Posterior cingulate gyrus (tissue), 11 donors: ENCODE data around the gene RAPGEF1.
A peak's percentile ranks its signal among the peaks of the same experiment; 100 is the strongest.

Experiments used
- DNase-seq, 10 donors: peaks; one replicate each; pipeline versions ENCODE4 v3.0.0 to v3.0.0-alpha.2; 2020 to 2021; ENCODE audit warnings: mixed read lengths in 3 of 10
- intact Hi-C: fragments of 100-400 bp; cut with DNase I; formaldehyde crosslinking; loops from one replicate; pipeline ENCODE4 v1.15.1; 2023

RAPGEF1 gene

DNA sequence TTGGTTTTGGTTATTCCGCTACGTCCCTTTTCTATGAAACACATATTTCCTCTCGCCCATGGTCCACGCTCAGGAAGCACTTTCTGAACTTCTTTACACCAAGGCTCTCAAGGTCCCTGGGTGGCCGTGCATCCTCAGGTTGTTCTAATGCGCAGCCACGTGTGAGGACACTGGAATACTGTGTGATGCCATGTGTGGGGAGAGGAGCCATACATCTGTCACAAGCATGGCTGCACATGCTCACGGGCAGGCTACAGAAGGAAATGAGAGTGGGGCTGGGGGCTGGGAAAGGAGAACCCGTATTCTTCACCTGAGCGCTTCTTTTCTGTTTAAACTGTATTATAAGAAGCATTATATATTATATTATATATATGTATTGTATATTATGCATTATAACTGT is 157.8 kb downstream of the RAPGEF1 start:
- DNase-seq, result peak in 1 of 10 donors; percentile 81
- intact Hi-C loops, result no loop called here

DNA sequence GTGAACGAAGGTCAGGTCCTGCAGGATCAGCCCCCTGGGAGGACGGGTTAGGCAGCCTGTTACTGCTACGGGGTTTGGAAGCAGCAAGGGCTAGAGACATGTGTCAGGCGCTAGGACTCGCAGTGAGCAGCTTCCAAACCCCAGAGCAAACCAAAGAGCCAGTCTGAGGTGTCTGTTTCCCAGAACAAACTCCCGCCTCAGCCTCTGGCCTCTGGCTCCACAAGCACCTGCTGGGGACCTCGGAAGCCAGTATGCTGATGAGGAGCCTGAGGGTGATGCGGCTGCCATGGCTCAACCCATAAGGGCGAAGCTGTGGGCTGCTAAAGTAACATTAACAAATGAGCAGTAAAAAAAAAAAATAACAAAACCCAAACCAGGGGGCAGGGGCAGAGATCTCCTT is 159.5 kb downstream of the RAPGEF1 start:
- DNase-seq, result peak in 1 of 10 donors; percentile 46

DNA sequence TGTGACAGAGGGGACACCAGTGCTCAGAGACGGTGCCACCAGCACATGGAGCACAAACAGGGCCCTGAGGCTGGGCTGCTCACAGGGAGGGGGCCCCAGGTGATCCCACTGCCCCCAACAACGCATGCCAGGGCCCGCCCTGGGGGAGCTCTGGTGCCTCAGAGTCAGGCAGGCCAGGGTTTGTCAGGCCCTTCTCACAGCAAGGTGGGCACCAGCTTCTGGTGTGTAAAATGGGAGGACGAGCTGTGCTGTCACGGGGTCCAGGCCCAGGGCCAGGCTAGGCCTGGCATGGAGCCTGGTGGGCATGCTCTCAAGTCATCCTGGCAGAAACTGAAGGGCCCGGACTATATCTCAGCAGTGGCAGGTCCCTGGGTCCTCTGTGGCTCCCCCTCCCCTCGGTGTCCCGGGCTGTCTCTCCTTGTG is 160.1 kb downstream of the RAPGEF1 start:
- peak in 2 of 10 donors; percentile 33 to 79 for DNase-seq
- intact Hi-C loops, result no loop called here

More for the DNA sequence above, 159.5 kb downstream of the RAPGEF1 start:
- intact Hi-C loops, result no loop called here

DNA sequence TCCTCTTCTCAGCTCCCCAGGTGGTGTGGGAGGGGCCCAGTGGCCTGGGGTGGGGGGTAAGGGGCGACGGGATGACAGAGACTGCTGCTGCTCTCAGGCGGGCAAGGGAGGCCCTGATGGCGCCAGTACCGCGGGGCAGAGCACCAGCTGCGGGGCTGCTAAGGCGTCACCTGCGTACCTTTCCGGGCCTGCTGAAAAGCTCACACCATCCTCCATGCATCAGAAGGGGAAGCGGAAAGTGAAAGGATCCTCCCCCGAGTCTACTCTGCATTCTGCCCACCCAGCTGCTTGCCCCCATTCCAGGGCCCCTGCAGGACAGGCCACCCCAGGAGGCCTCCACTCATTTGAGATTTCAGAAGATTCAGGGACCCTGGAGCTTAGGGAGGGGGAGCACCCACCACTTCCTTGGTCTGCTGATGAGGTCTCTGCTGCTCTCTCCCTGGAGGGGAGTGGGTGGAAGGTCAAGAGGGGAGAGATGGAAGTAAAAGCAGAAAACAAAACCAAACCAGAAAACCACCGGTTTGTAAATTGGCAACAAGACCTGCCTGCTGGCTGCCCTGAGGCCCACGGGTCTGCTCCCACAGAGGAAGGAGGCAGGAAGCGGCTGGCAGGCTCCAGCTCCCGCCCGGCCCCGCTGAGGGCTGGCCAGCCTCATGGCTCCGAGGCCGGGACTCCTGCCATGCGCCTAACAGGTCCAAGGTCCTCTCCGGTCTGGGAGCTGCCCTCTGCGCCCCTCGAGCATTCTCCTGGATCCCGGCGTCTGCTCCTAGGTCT is 161.0 kb downstream of the RAPGEF1 start:
- DNase-seq, result peak in 3 of 10 donors; percentile 34 to 87 (median 79)
- intact Hi-C loops, result no loop called here

DNA sequence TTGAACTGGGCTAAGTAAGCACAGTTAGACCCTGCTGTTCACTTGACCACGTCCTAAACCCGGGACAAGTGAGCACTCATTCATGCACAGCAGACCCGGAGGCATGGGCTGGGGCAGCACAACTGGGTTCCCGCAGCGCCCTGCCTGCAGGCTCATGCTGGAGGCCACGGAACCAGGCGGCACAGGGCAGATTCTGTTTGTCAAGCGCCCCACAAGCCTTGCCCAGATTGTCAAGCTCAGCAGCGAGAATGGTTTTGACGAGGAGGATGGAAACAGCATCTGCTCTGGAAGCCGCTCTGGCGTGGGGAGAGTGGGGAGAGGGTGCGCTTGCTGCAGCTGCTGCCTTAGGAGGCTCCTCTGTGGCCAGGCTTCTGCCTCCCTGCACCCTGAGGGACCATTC is 161.9 kb downstream of the RAPGEF1 start:
- DNase-seq, result peak in 2 of 10 donors; percentile 81 to 85
- intact Hi-C loops, result no loop called here

DNA sequence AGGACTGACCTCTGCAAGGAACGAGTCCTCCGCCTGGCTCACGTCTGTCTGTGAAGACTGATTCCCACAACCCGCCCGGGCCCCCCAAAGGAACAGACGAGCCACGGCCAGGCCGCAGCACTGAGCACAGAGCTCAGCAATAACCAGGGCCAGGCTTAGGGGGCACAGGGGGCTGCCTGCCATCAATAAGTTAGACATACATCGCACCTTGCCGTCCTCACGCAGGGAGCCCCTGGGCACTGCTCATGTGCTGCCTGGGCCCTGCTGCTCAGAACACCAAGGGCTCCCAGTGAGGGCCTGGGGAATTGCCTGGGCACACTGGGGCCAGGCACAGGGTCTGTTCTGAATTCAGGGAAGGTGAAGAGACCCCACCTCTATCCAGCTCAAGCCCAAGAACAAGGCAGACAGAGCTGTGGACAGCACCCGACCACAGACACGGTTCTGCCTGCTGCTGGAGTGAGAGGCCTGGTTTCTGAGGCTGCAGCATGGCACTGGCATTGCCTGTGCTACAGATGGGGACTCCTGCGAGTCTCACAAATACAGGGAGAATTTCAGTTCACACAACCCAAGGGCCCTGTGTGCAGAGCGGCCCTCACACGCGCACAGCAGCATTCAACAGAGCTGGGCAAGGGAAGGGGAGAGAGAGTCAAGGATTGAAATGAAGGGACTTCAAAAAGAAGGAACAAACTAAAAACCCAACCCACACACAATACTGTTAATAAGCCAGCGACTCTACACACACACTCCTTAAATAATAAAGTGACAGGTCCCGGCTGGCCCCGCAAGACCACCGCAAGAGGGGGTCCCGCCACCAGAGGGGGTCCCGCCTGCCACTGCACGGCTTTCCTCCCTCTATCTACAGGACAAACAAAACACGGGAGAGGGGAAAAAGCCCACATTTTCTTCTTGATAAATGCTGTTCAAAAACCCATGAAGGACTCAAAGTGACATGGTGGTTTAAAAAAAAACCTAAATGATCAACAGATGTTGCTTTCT is 162.6 kb downstream of the RAPGEF1 start:
- DNase-seq, result peak in 2 of 10 donors; percentile 52 to 69
- intact Hi-C loops, result no loop called here

DNA sequence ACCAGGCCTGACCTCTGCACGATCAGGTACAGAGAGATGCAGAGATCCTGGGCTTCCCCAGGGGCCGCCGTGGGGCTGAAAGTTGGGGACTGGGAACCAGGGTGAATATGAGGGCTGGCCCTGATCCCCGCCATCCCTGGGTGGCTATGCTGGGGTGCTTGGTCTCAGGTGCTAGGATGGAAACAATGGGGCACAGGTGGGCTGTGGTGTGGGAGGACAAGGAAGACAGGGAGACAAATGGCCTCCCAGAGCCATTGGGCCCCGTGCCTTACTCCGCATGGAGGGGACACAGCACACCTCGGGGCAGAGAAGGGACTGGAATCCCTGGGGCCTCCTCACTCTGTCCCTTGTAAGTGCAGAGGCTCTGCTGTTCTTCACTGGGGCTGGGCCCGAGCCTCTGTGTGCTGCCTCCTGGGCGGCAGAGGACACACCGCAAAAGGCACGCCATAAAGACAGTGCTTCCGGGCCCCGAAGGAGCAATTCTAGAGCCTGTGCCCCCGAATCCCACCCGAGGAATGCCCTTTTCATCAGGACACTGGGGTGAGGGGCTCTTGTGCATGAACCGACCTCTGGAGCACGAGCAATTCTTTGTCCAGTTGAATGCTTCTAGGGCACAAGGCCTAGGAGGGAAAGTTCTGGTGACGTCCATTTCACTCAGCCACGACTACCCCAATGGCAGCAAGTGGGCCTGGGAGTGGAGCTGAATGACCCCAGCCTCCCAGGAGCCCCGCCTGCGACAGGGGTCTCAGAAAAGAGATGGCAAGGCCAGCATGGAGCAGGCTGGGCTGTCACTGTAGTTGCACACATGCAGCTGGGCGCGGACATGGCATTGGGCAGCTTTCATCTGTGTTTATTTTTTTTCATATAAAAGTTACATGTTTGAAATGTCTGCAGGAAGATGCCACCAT is 163.7 kb downstream of the RAPGEF1 start:
- intact Hi-C loops, result no loop called here
- DNase-seq, result peak in 2 of 10 donors; percentile 16 to 73

DNA sequence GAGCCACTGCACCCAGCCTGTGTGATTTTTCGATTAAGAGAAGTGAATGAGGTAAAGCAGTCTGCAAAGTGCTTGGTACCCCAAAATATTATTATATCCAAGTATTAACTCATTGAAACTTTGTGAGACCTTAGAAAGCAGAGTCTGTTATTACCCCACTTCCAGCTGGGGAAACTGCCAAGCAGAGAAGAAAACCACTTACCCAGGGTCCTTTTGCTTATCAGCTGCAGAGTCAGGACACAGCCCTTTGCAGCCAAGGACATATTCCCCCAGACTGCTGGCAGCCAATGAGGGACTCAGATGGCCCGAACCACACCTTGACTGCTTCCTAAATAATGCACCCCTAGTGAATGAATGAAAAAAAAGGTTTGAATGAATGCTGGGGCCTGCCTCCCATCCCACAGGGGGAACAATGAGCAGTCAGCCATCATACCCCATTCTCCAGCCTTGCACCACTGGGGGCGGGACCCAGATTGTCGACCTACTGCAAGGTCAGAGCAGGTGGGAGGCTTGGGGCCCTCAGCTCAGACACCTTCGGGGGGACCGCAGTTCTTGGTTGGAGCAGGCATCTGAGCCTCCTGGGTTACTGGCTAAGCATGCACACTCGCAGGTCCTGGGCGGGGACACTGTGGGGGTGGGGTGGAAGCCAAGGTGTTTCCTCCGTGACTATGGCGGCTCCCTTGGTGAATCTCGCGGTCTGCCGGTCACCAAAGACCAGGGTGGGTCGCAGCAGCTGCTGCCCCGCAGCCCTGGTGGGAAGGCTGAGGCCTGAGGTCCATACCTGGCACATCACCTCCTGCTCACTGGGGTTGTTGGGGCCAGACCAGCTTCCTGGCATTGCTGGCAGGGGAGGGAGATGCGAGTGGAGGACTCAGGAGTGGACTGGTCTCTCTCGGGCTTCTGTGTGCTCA is 164.9 kb downstream of the RAPGEF1 start:
- DNase-seq, result peak in 2 of 10 donors; percentile 32 to 72
- intact Hi-C loops, result no loop called here

DNA sequence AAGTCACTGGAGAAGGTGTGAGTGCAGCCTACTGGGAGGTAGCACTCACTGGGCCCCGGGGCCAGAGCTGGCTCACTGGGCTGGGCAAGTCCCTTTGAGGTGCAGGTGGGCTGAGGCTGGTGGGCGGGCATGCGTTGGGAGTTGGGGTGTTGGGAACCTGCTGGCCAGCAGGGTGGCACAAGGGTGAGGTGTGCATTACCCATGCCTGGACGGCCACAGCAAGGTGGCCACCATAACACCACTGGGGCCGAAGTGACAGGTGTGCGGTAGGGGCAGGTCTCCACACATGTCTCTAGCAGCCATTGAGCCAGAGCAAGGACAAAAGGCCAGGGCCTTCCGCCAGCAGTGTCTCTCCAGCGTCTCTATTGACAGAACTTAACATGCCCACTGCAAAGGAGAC is 172.0 kb downstream of the RAPGEF1 start:
- intact Hi-C loops, result no loop called here
- peak in 1 of 10 donors; percentile 78 for DNase-seq

DNA sequence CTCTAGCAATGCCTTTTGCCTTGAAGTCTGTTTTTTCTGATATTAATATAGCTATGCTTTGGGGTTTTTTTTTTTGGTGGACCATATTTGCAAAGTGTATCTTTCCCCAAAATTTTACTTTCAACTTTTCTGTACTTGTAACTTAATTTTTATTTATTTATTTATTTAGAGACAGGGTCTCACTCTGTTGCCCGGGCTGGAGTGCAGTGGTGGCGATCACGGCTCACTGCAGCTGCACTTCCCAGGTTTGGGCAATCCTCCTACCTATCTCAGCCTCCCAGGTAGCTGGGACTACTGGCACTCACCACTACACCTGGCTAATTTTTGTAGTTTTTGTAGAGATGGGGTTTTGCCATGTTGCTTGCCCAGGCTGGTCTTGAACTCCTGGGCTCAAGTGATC is 173.7 kb downstream of the RAPGEF1 start:
- DNase-seq, result peak in 2 of 10 donors; percentile 60 to 73
- intact Hi-C loops, result no loop called here

DNA sequence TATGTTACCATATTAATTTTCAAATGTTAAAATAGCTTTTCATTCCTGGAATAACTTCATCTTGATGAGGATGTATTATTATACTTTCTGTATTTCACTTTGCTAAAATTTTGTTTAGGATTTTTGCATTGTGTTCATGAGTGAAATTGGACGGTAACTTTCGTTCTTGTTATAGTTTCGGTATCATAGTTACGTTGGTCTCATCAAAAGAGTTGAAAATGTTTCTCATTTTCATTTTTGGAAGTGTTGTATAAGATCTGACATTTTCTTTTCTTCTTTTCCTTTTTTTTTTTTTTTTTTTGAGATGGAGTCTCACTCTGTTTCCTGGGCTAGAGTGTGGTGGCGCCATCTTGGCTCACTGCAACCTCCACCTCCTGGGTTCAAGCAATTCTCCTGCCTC is 174.5 kb downstream of the RAPGEF1 start:
- DNase-seq, result peak in 1 of 10 donors; percentile 44
- intact Hi-C loops, result no loop called here

DNA sequence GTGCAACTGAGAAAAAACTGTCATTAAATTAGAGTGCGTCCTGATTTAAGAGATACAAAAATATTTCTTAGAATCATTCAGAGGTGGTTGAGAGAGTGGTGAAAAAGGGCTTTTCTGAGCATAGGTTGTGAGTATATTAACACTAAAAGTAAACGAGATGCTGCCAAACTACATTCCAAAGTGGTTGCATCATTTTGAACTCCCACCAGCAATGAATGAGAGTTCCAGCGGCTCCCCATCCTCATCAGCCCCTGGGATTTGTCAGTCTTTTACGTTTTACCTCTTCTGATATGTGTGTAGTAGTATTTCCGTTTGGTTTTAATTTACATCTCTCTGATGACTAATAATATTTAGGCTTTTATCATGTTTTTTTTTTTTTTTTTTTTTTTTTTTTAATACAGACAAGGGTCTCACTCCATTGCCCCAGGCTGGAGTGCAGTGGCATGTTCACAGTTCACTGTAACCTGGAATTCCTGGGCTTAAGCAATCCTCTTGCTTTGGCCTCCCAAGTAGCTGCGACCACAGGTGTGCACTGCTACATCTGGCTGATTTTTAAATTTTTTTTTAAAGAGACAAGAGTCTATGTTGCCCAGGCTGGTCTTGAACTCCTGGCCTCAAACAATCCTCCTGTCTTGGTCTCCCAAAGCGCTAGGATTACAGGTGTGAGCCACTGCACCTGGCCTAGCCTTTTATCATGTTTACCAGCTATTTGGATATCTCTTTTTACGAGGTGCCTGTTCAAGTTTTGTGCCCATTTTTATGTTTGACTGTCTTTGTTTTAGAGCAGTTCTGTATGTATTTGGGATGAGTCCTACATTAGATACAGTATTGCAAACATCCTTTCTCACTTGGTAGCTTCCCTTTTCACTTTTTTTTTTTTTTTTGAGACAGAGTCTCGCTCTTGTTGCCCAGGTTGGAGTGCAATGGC is 177.6 kb downstream of the RAPGEF1 start:
- intact Hi-C loops, result no loop called here
- DNase-seq, result peak in 1 of 10 donors; percentile 5

DNA sequence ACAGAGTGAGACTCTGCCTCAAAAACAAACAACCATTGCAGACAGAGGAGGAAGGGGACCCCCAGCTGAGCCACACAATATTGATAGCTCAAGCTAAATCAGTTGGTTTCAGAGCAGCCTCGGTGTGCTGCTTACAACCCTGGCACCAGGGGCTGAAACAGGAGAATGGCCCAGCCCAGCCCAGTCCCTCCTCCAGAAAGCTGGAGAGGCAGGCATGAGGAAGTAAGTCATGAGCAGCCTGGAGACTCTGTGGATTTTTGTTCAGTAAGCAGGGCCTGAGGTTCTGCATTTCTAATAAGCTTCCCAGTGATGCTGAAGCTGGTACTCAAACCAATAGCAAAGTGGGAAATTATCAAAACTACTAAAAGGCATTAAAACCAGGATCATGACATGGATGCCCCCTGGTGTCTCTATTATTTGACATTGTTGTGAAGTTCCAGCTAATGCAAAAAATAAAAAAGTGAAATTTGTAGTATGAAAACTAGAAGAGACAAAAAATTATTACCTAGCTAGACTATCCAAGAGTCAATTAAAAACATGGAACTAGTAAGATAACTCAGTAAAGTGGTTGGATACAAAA is 180.4 kb downstream of the RAPGEF1 start:
- intact Hi-C loops, result no loop called here
- DNase-seq, result peak in 1 of 10 donors; percentile 26

DNA sequence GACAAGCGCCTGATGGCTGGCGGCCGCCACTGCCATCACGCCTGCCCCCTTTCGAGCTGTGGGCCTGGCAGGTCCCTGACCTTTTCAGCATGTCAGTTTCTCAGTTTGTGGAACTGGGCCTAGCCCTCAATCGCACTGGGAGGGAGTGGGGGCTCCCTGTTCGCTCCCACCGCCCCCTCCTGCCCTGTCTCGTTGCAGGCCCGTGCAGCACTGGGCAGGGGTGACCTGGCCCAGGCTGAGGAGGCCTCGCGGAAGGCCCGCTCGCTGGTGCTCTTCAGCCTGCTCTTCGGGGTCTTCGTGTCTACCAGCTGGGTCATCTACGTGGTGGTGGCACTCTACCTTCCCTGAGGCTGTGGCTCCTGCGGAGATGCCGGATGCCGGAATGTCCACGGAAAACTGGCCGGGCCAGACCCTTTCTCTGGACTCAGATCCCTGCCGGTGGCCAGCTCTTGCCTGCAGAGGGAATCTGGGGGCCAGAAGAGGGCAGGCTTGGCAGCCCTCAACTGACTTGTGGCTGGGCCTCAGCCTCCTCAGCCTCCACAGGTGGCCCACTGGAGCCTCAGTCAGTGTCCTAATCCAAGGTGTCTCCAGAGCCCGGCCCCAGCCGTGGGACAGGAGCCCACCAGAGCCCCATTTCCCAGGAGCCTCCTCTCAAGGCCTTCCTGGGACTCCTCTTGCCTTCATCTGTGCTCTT is 181.9 kb downstream of the RAPGEF1 start:
- peak in 1 of 10 donors; percentile 46 for DNase-seq
- intact Hi-C loops, result no loop called here

DNA sequence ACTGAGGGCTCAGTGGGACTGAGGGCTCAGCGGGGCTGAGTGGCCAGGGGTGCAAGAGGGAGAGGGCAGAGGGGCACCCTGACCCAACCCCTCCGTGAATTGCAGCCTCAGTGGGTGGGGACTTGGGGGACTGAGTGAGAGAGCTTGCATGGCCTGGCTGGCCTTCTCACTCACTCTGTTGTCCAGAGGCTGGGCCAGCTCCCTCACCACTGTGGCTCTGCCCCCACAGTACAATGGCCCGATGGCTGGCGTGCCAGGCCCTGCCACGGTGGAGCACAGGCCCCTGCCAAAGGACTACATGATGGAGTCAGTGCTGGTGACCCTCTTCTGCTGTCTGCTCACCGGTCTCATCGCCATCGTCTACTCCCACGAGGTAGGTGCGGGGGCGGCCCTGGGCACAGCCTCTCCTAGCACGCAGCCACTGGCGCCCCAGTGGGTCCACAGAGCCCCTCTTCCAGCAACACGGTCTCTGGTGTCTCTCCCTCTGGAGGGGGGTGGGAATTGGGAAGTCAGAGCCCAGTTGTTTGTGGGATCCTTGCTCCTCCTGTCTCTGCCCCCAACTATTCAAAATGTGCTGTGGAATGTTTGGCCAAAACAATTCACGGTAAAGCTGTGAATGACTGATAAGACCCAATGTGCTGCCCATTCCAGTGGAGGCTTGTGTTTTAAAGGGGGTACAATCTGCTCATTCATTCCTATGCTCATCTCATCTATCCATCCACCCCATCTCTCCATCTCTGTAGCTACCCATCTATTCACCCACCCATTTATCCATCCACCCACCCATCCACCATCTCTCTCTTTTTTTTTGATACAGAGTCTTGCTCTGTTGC is 183.8 kb downstream of the RAPGEF1 start:
- intact Hi-C loops, result no loop called here

DNA sequence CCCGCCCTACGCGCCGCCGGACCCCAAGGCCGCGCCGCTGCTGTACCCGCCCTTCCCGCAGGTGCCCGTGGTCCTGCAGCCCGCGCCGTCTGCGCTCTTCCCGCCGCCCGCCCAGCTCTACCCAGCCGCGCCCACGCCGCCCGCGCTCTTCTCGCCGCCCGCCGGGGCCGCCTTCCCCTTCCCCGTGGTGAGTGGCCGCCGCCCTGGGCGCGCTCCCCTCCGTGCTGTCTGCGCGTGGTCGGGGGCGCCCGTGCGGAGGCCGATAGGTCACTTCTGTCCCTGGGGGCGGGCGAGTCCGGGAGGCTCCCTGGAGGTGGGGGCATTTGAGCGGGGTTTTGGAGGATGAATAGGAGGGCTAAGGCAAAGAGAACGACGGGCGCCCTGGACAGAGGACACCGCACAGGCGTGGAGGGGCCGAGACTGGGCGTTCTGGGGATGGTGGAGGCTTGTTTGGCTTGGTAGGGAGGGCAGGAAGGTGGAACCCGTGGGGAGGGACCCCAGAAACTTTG is 185.0 kb downstream of the RAPGEF1 start:
- intact Hi-C loops, result no loop called here
- DNase-seq, result peak in 3 of 10 donors; percentile 20 to 59 (median 47)

More for the DNA sequence above, 183.8 kb downstream of the RAPGEF1 start:
- peak in 2 of 10 donors; percentile 59 to 68 for DNase-seq
